ENCODE results near the gene SCPEP1. TPM values are rescaled to one million over a fixed set of nuclear protein-coding genes. Genes with fewer than 3 reads are reported as not detected.

Gene SCPEP1
- total RNA-seq, 4 donors from 2014 or later = 84.5 to 104 (median 94.1) TPM

GRCh38 chr17:56992364-56992763, 14.4 kb downstream of the SCPEP1 start:
- no peak overlapping the region for H3K4me3 ChIP-seq
- WGBS, 2 donors (ENCODE audit: low coverage in 1 of 2) = 50 to 67% methylated on average over 1 of the region's 1 CpG
- no peak overlapping the region for H3K27ac ChIP-seq
- H3K36me3 ChIP-seq = peaks cover 0 to 100% of the 10 kb centered on the region in 2 donors
- no peaks in the 10 kb centered on the region for H3K9me3 ChIP-seq
- peaks cover 0 to 11% (median 0%) of the 10 kb centered on the region in 3 donors for H3K4me1 ChIP-seq
- H3K27me3 ChIP-seq = no peaks in the 10 kb centered on the region
- no peak for ATAC-seq
- TF ChIP-seq POLR2AphosphoS5 (IDR thresholded peaks at IDR 0.05) (no peak), POLR2A (IDR thresholded peaks at IDR 0.05) (no peak), CTCF (IDR thresholded peaks at IDR 0.05) (no peak), EP300 (IDR thresholded peaks at IDR 0.05) (no peak)

- Histone ChIP-seq H3K27ac (no peak overlapping the region), H3K4me1 (peaks cover 0 to 11% (median 0%) of the 10 kb centered on the region in 3 donors), H3K36me3 (peaks cover 0 to 100% of the 10 kb centered on the region in 2 donors), H3K27me3 (no peaks in the 10 kb centered on the region), H3K9me3 (no peaks in the 10 kb centered on the region), H3K4me3 (no peak overlapping the region)
- 90 to 100% methylated on average over 2 of the region's 4 CpGs for WGBS, 2 donors (ENCODE audit: low coverage in 1 of 2)
- no peak for TF ChIP-seq EP300 (IDR thresholded peaks at IDR 0.05)
- no peak for TF ChIP-seq CTCF (IDR thresholded peaks at IDR 0.05)
- no peak for TF ChIP-seq POLR2A (IDR thresholded peaks at IDR 0.05)
- TF ChIP-seq POLR2AphosphoS5 (IDR thresholded peaks at IDR 0.05) = no peak
- ATAC-seq = no peak
These were observed 16.3 kb downstream of the SCPEP1 start for GRCh38 chr17:56994009-56994792.

GRCh38 chr17:56995766-56996165, 17.8 kb downstream of the SCPEP1 start:
- no peaks in the 10 kb centered on the region for H3K27me3 ChIP-seq
- no peak overlapping the region for H3K4me3 ChIP-seq
- ATAC-seq = no peak
- H3K36me3 ChIP-seq = peaks cover 0 to 99% of the 10 kb centered on the region in 2 donors
- H3K27ac ChIP-seq = peak overlapping the region in 1 of 4 donors; percentile 36
- no peaks in the 10 kb centered on the region for H3K9me3 ChIP-seq
- H3K4me1 ChIP-seq = peaks cover 0 to 11% (median 0%) of the 10 kb centered on the region in 3 donors
- WGBS, 2 donors (ENCODE audit: low coverage in 1 of 2) = 50 to 77% methylated on average over 1 of the region's 1 CpG
- no peak for TF ChIP-seq EP300 (IDR thresholded peaks at IDR 0.05)

GRCh38 chr17:56997313-56997712, 19.4 kb downstream of the SCPEP1 start:
- peaks cover 0 to 99% of the 10 kb centered on the region in 2 donors for H3K36me3 ChIP-seq
- no peak overlapping the region for H3K27ac ChIP-seq
- ATAC-seq = no peak
- 82 to 95% methylated on average over 1 to 2 of the region's 2 CpGs for WGBS, 2 donors (ENCODE audit: low coverage in 1 of 2)
- no peaks in the 10 kb centered on the region for H3K9me3 ChIP-seq
- H3K4me3 ChIP-seq = no peak overlapping the region
- no peaks in the 10 kb centered on the region for H3K27me3 ChIP-seq
- TF ChIP-seq EP300 (IDR thresholded peaks at IDR 0.05) = no peak
- TF ChIP-seq POLR2AphosphoS5 (IDR thresholded peaks at IDR 0.05) = no peak
- no peak for TF ChIP-seq POLR2A (IDR thresholded peaks at IDR 0.05)
- no peak for TF ChIP-seq CTCF (IDR thresholded peaks at IDR 0.05)
- H3K4me1 ChIP-seq = peaks cover 0 to 11% (median 0%) of the 10 kb centered on the region in 3 donors

- no peak for TF ChIP-seq POLR2AphosphoS5 (IDR thresholded peaks at IDR 0.05)
- no peak for TF ChIP-seq EP300 (IDR thresholded peaks at IDR 0.05)
- peak in 1 of 4 experiments; percentile 20 for TF ChIP-seq CTCF (IDR thresholded peaks at IDR 0.05)
- Histone ChIP-seq H3K36me3 (peaks cover 0 to 99% of the 10 kb centered on the region in 2 donors), H3K27me3 (no peaks in the 10 kb centered on the region), H3K27ac (no peak overlapping the region), H3K4me1 (peaks cover 0 to 8% (median 0%) of the 10 kb centered on the region in 3 donors), H3K9me3 (no peaks in the 10 kb centered on the region), H3K4me3 (no peak overlapping the region)
- ATAC-seq = no peak
- WGBS, 2 donors (ENCODE audit: low coverage in 1 of 2) = 78 to 87% methylated on average over 6 to 7 of the region's 7 CpGs
These were observed 23.6 kb downstream of the SCPEP1 start for GRCh38 chr17:57001541-57001940.
